ENCODE results near the gene MEGF8. TPM values are rescaled to one million over a fixed set of nuclear protein-coding genes. Genes with fewer than 3 reads are reported as not detected.
A peak's percentile ranks its signal among the peaks of the same experiment; 100 is the strongest.

Gene MEGF8
- total and polyA plus RNA-seq, 2 of the 13 experiments (the other 11 are each of a cell fraction or from before 2014, with no cell fraction given) = 4.0 to 8.8 TPM

GRCh38 chr19:42386974-42387707 lies 61.7 kb downstream of the MEGF8 start (continued):
- TF ChIP-seq HBP1 (CRISPR knock-in tag; IDR thresholded peaks at IDR 0.05; ENCODE audit: low read depth) (peak; percentile 61; the same call in 1 of the 2 replicates), ZSCAN21 (CRISPR knock-in tag; IDR thresholded peaks at IDR 0.05; ENCODE audit: borderline replicate concordance) (no peak), HDAC2 (CRISPR knock-in tag; IDR thresholded peaks at IDR 0.05) (0 out of 2 replicates have a peak, but pooled peaks have one; percentile 22), SNAPC2 (CRISPR knock-in tag; IDR thresholded peaks at IDR 0.05) (no peak), ZNF205 (CRISPR knock-in tag; IDR thresholded peaks at IDR 0.05) (peak; percentile 25; the same call in 1 of the 2 replicates), ZNF343 (CRISPR knock-in tag; IDR thresholded peaks at IDR 0.05) (0 out of 2 replicates have a peak, but pooled peaks have one; percentile 42), TEAD3 (CRISPR knock-in tag; optimal IDR thresholded peaks at IDR 0.05; ENCODE audit: borderline replicate concordance) (no peak), ZNF768 (CRISPR knock-in tag; IDR thresholded peaks at IDR 0.05) (peak; percentile 36; the same call in 1 of the 2 replicates), CTCF (CRISPR knock-in tag; IDR thresholded peaks at IDR 0.05) (peak; percentile 76), RBFOX2 (IDR thresholded peaks at IDR 0.05; ENCODE audit: low read depth, low read length) (peak; percentile 58), ZNF839 (CRISPR knock-in tag; IDR thresholded peaks at IDR 0.05; ENCODE audit: borderline replicate concordance) (no peak), TOE1 (CRISPR knock-in tag; IDR thresholded peaks at IDR 0.05) (no peak), MTA1 (CRISPR knock-in tag; IDR thresholded peaks at IDR 0.05; ENCODE audit: borderline replicate concordance) (peak; percentile 56; the same call in 1 of the 2 replicates), ZNF432 (CRISPR knock-in tag; IDR thresholded peaks at IDR 0.05; ENCODE audit: borderline replicate concordance) (no peak), JUNB (CRISPR knock-in tag; IDR thresholded peaks at IDR 0.05; ENCODE audit: borderline replicate concordance) (no peak), ZNF430 (CRISPR knock-in tag; IDR thresholded peaks at IDR 0.05) (peak; percentile 35; the same call in 1 of the 2 replicates), SP4 (CRISPR knock-in tag; IDR thresholded peaks at IDR 0.05) (peak; percentile 50; the same call in 1 of the 2 replicates), BCL6 (CRISPR knock-in tag; IDR thresholded peaks at IDR 0.05) (peak; percentile 19; the same call in 1 of the 2 replicates), THAP7 (CRISPR knock-in tag; IDR thresholded peaks at IDR 0.05) (0 out of 2 replicates have a peak, but pooled peaks have one; percentile 61), UBTF (CRISPR knock-in tag; IDR thresholded peaks at IDR 0.05) (peak; percentile 66; the same call in 1 of the 2 replicates), ZNF136 (CRISPR knock-in tag; IDR thresholded peaks at IDR 0.05; ENCODE audit: low read depth) (0 out of 2 replicates have a peak, but pooled peaks have one; percentile 30), KDM2A (CRISPR knock-in tag; IDR thresholded peaks at IDR 0.05; ENCODE audit: borderline replicate concordance, low read depth) (peak; percentile 59), PHF8 (CRISPR knock-in tag; IDR thresholded peaks at IDR 0.05) (peak; percentile 33; the same call in 1 of the 2 replicates), HMG20A (CRISPR knock-in tag; IDR thresholded peaks at IDR 0.05; ENCODE audit: borderline replicate concordance) (no peak), ZNF777 (CRISPR knock-in tag; IDR thresholded peaks at IDR 0.05) (peak; percentile 100)
